Muscle layer of duodenum (tissue), 2 donors: ENCODE results near the gene CEP78.
"Not testable (repeated sequence)": the region's sequence is repeated elsewhere in the genome, so short reads cannot be mapped to it uniquely, and the experiment has no call there.

ENCODE experiments used
- H3K27ac ChIP-seq: one replicate; pipeline ENCODE4 v1.7.0; 2013; ENCODE audit warnings: mild to moderate bottlenecking, low read length
- H3K27me3 ChIP-seq: one replicate; pipeline ENCODE4 v1.7.0; 2013; ENCODE audit warnings: low read depth, mild to moderate bottlenecking, control low read depth, low read length
- H3K36me3 ChIP-seq, 2 donors: one replicate each; pipeline ENCODE4 v1.7.0; 2013; ENCODE audit warnings: low read length in 2 of 2, control low read depth in 1 of 2, mild to moderate bottlenecking in 1 of 2; ENCODE audit not compliant: insufficient read depth in 2 of 2, control insufficient read depth in 1 of 2
- H3K4me1 ChIP-seq, 2 donors: one replicate each; pipeline ENCODE4 v1.7.0; 2013; ENCODE audit warnings: low read length in 2 of 2, mild to moderate bottlenecking in 2 of 2, control low read depth in 1 of 2, moderate library complexity in 1 of 2; ENCODE audit not compliant: insufficient read depth in 2 of 2, control insufficient read depth in 1 of 2
- H3K4me3 ChIP-seq, 2 donors: one replicate each; pipeline ENCODE4 v1.7.0; 2013; ENCODE audit warnings: low read length in 2 of 2, low read depth in 1 of 2, mild to moderate bottlenecking in 1 of 2
- H3K9me3 ChIP-seq, 2 donors: one replicate each; pipeline ENCODE4 v1.7.0; 2013; ENCODE audit warnings: low read length in 2 of 2, control low read depth in 1 of 2, mild to moderate bottlenecking in 1 of 2; ENCODE audit not compliant: control insufficient read depth in 1 of 2
- donor health status: healthy.

Gene CEP78

GRCh38 chr9:78209127-78209526 lies 26.7 kb upstream of the CEP78 start:
- Histone ChIP-seq H3K9me3 (no peaks in the 10 kb centered on the region), H3K27ac (no peak overlapping the region), H3K36me3 (no peaks in the 10 kb centered on the region)

GRCh38 chr9:78210841-78211301 lies 25.0 kb upstream of the CEP78 start:
- H3K27me3 ChIP-seq, result no peaks in the 10 kb centered on the region
- H3K4me1 ChIP-seq, result peaks cover 0 to 18% of the 10 kb centered on the region in 2 donors
- H3K36me3 ChIP-seq, result no peaks in the 10 kb centered on the region
- H3K4me3 ChIP-seq, result no peak overlapping the region
- no peak overlapping the region for H3K27ac ChIP-seq
- H3K9me3 ChIP-seq, result no peaks in the 10 kb centered on the region

More at GRCh38 chr9:78209127-78209526, 26.7 kb upstream of the CEP78 start:
- Histone ChIP-seq H3K4me3 (no peak overlapping the region), H3K27me3 (no peaks in the 10 kb centered on the region), H3K4me1 (peaks cover 0 to 10% of the 10 kb centered on the region in 2 donors)

DNA sequence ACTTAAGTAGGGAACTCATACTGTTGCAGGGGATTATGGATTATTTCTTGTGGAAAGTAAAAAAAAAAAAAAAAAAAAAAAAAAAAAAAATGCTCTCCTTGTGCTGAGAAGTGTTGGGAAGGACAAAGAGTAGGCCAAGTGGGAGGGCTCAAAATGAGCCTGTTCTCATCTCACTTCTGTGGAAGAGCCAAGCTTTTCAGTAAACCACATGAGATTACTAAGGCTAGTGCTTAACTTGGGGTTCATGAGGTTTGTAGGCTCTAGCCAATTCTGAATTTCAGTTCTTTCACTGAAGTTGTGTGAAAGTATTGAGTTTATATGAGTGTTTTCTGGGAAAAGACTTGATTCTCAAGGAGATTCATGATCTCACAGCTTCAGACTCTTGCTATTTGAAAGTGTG lies 23.0 kb upstream of the CEP78 start:
- Histone ChIP-seq H3K27me3 (no peaks in the 10 kb centered on the region), H3K4me3 (no peak overlapping the region), H3K4me1 (peaks cover 0 to 18% of the 10 kb centered on the region in 2 donors), H3K9me3 (no peaks in the 10 kb centered on the region), H3K27ac (no peak overlapping the region), H3K36me3 (no peaks in the 10 kb centered on the region)

DNA sequence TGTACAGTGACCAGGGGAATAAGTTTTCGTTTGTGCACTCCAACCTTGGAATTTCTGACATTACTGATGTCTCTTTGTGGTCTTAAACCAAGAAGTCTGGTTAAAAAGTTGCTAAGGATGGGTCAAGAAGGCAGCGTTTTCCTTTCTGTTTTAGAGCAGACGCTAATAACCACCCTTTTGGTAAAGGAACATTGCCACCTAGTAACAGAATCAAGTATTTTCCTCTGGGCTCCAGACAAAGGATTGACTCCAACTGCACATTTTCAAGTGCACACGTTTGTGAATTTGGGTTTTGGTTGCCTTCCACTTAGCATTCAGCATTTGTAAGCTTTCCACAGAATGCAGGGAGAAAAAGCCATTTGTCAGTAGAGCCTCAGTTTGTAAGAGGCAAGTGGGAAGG lies 22.2 kb upstream of the CEP78 start:
- Histone ChIP-seq H3K27me3 (no peaks in the 10 kb centered on the region), H3K36me3 (no peaks in the 10 kb centered on the region), H3K27ac (no peak overlapping the region), H3K4me1 (peaks cover 0 to 18% of the 10 kb centered on the region in 2 donors), H3K4me3 (no peak overlapping the region), H3K9me3 (no peaks in the 10 kb centered on the region)

DNA sequence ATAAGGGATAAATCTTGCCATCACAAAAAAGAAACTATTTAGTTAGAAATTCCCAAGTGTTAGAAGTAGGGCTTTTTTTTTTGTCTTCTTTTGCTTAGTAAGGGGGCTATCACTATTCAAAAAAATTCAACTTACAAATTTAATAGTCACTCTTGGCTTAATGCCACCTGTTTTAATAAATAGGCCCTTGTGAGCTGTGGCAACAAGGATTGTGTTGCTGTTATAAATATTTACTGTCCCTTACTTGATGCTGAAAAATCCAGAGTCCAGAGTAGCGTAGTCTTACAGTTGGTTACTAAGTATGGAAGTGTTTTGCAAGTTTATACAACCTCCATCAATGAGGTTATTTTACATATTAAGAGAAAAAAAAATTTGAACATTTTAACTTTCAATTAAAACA lies 21.4 kb upstream of the CEP78 start:
- Histone ChIP-seq H3K27me3 (no peaks in the 10 kb centered on the region), H3K4me1 (peaks cover 0 to 18% of the 10 kb centered on the region in 2 donors), H3K27ac (no peak overlapping the region), H3K36me3 (no peaks in the 10 kb centered on the region), H3K9me3 (no peaks in the 10 kb centered on the region), H3K4me3 (no peak overlapping the region)

DNA sequence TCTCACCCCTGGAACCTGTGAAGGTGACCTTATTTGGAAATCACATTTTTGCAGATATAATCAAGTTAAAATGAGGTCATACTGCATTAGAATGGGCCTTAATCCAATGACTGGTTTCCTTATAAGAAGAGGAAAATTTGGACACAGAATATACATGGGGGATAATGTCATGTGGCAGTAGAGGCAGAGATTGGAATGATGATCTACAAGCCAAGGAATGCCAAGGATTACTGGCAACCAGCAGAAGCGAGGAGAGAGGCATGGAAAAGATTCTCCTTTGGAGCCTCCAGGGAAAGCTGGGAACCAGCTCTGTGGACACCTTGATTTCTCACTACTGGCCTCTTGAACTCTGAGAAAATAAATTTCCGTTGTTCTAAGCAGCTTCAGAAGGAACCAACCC lies 20.2 kb upstream of the CEP78 start:
- Histone ChIP-seq H3K36me3 (no peaks in the 10 kb centered on the region), H3K27ac (no peak overlapping the region), H3K9me3 (no peaks in the 10 kb centered on the region), H3K27me3 (no peaks in the 10 kb centered on the region), H3K4me3 (no peak overlapping the region), H3K4me1 (peaks cover 0 to 18% of the 10 kb centered on the region in 2 donors)

GRCh38 chr9:78218890-78219289 lies 17.0 kb upstream of the CEP78 start:
- Histone ChIP-seq H3K27ac (no peak overlapping the region), H3K4me1 (peaks cover 0 to 10% of the 10 kb centered on the region in 2 donors), H3K27me3 (no peaks in the 10 kb centered on the region), H3K4me3 (no peak overlapping the region), H3K36me3 (no peaks in the 10 kb centered on the region), H3K9me3 (no peaks in the 10 kb centered on the region)

GRCh38 chr9:78221425-78221824 lies 14.4 kb upstream of the CEP78 start:
- H3K9me3 ChIP-seq, result no peaks in the 10 kb centered on the region
- H3K27me3 ChIP-seq, result no peaks in the 10 kb centered on the region
- H3K27ac ChIP-seq, result no peak overlapping the region
- H3K4me3 ChIP-seq, result no peak overlapping the region
- H3K36me3 ChIP-seq, result no peaks in the 10 kb centered on the region
- no peaks in the 10 kb centered on the region for H3K4me1 ChIP-seq

DNA sequence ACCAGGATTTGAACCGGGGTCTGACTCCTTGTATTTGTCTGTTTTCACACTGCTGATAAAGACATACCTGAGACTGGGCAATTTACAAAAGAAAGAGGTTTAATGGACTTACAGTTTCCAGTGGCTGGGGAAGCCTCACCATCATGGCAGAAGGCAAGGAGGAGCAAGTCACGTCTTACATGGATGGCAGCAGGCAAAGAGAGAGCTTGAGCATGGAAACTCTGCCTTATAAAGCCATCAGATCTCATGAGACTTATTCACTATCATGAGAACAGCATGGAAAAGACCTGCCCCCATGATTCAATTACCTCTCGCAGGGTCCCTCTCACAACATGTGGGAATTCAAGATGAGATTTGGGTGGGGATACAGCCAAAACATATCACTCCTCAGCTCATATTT lies 14.0 kb upstream of the CEP78 start:
- H3K36me3 ChIP-seq, H3K4me1 ChIP-seq, H3K27me3 ChIP-seq, H3K4me3 ChIP-seq, H3K9me3 ChIP-seq, H3K27ac ChIP-seq: not testable (repeated sequence)

DNA sequence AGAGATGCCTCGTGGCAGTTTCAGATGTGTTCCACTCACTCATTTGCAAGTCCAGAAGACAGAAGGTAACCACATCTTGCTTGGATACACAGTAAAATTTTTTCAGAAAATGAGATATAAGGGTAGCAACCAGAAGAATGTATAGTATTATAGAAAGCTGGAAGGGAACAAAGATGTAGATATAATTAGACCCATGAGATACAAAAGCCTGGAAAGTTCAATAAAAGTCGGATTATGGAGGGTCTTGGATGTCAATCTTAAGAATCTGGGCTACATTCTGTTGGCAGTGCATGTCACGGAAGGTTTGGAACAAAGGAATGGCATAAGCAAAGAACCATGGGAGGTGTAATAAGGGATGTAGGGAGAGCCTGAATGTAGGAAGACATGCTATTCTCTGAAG lies 5.1 kb upstream of the CEP78 start:
- Histone ChIP-seq H3K27me3 (no peaks in the 10 kb centered on the region), H3K4me1 (no peaks in the 10 kb centered on the region), H3K36me3 (no peaks in the 10 kb centered on the region), H3K9me3 (no peaks in the 10 kb centered on the region), H3K27ac (no peak overlapping the region), H3K4me3 (no peak overlapping the region)

DNA sequence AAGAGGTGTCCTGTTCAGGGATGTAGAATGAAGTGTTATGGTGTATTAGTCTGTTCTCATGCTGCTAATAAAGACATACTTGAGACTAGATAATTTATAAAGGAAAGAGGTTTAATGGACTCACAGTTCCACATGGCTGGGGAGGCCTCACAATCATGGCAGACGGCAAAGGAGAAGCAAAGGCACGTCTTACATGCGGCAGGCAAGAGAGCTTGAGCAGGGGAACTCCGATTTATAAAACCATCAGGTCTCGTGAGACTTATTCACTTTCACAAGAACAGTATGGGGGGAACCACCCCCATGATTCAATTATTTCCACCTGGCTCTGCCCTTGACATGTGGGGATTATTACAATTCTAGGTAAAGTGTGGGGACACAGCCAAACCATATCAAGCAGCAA lies 3.4 kb upstream of the CEP78 start:
- not testable (repeated sequence) for H3K4me3 ChIP-seq, H3K4me1 ChIP-seq, H3K36me3 ChIP-seq, H3K27me3 ChIP-seq, H3K9me3 ChIP-seq, H3K27ac ChIP-seq

DNA sequence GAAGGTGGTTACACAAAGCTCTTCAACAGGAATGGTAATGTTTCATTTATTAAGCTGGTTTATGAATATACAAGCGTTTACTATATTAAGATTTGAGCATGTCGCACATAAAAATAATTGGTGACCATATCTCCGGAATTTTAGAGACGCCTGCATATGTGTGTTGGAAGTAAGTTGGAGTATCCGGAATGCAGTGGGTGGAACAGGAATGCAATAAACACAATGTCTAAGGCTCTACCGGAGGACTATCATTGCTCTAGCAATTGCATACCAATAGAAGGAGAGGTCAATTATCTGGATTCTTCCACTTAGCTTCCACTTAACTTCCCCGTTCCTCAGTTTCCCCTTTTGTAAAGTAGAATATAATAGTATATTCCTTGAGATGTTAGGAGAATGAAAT lies 1.1 kb upstream of the CEP78 start:
- Histone ChIP-seq H3K27ac (no peak overlapping the region), H3K4me1 (no peaks in the 10 kb centered on the region), H3K9me3 (no peaks in the 10 kb centered on the region), H3K4me3 (peak overlapping the region; percentile 62 to 90), H3K27me3 (no peaks in the 10 kb centered on the region), H3K36me3 (no peaks in the 10 kb centered on the region)
